GM19043 (cell line): Measurements from ENCODE around the gene ARID2.

Source experiments
- ATAC-seq: cut with Tn5 transposase; IDR thresholded peaks from one replicate; pipeline ENCODE4 v1.9.1; 2021; ENCODE audit warnings: low read depth; ENCODE audit not compliant: unreplicated experiment

Gene ARID2

GRCh38 chr12:45729233-45730083 lies at the start of gene ARID2:
Gene ARID2 (plus strand): TSS chr12:45729706. CDS start chr12:45729837, 131 bp downstream.
- peak; percentile 5 for ATAC-seq

- ATAC-seq: no peak
Observed at GRCh38 chr12:45680362-45680761, 49.1 kb upstream of the ARID2 start.

- ATAC-seq: no peak
Observed at GRCh38 chr12:45681465-45681864, 48.0 kb upstream of the ARID2 start.

GRCh38 chr12:45685680-45686079 lies 43.8 kb upstream of the ARID2 start:
- no peak for ATAC-seq

GRCh38 chr12:45687081-45688015 lies 42.2 kb upstream of the ARID2 start:
- no peak for ATAC-seq

GRCh38 chr12:45688183-45688582 lies 41.3 kb upstream of the ARID2 start:
- no peak for ATAC-seq

GRCh38 chr12:45695035-45695434 lies 34.5 kb upstream of the ARID2 start:
- ATAC-seq: no peak

- no peak for ATAC-seq
Observed at GRCh38 chr12:45695606-45696005, 33.9 kb upstream of the ARID2 start.

- no peak for ATAC-seq
Observed at GRCh38 chr12:45696049-45696448, 33.5 kb upstream of the ARID2 start.

- no peak for ATAC-seq
Observed at GRCh38 chr12:45697371-45697770, 32.1 kb upstream of the ARID2 start.

GRCh38 chr12:45701296-45701695 lies 28.2 kb upstream of the ARID2 start:
- no peak for ATAC-seq

- no peak for ATAC-seq
Observed at GRCh38 chr12:45703942-45704341, 25.6 kb upstream of the ARID2 start.

GRCh38 chr12:45704968-45705367 lies 24.5 kb upstream of the ARID2 start:
- no peak for ATAC-seq

- ATAC-seq: no peak
Observed at GRCh38 chr12:45705404-45705803, 24.1 kb upstream of the ARID2 start.

- ATAC-seq: no peak
Observed at GRCh38 chr12:45707241-45707857, 22.2 kb upstream of the ARID2 start.

GRCh38 chr12:45708363-45708762 lies 21.1 kb upstream of the ARID2 start:
- ATAC-seq: no peak

- no peak for ATAC-seq
Observed at GRCh38 chr12:45708901-45709300, 20.6 kb upstream of the ARID2 start.

GRCh38 chr12:45712319-45712718 lies 17.2 kb upstream of the ARID2 start:
- ATAC-seq: no peak

- ATAC-seq: no peak
Observed at GRCh38 chr12:45713078-45713477, 16.4 kb upstream of the ARID2 start.

- no peak for ATAC-seq
Observed at GRCh38 chr12:45718306-45718705, 11.2 kb upstream of the ARID2 start.

- no peak for ATAC-seq
Observed at GRCh38 chr12:45720069-45720468, 9.4 kb upstream of the ARID2 start.
